Limb (tissue), 2 donors: ENCODE results near the gene B4GALNT4.
"Not testable (repeated sequence)": the region's sequence is repeated elsewhere in the genome, so short reads cannot be mapped to it uniquely, and the experiment has no call there.

Experiments
- DNase-seq, 2 donors: peaks; one replicate each; pipeline ENCODE4 v3.0.0-alpha.2; 2016; ENCODE audit errors: extremely low spot score in 2 of 2

The B4GALNT4 gene

GRCh38 chr11:392102-392777 lies 22.9 kb downstream of the B4GALNT4 start:
- DNase-seq = no peak

- DNase-seq = no peak
Observed at GRCh38 chr11:393219-394033, 24.1 kb downstream of the B4GALNT4 start.

- no peak for DNase-seq
Observed at GRCh38 chr11:394034-394857, 24.9 kb downstream of the B4GALNT4 start, which contains the start of gene PKP3. PKP3 (plus strand) TSS chr11:394209; CDS start chr11:394293, 84 bp downstream.

- no peak for DNase-seq
Observed at GRCh38 chr11:394858-395655, 25.8 kb downstream of the B4GALNT4 start.

- no peak for DNase-seq
Observed at GRCh38 chr11:395866-396265, 26.6 kb downstream of the B4GALNT4 start.

- no peak for DNase-seq
Observed at GRCh38 chr11:396511-396947, 27.2 kb downstream of the B4GALNT4 start.

- DNase-seq = peak; percentile 61 to 67
Observed at GRCh38 chr11:396948-397548, 27.7 kb downstream of the B4GALNT4 start.

GRCh38 chr11:398826-399225 lies 29.5 kb downstream of the B4GALNT4 start:
- DNase-seq = no peak

- no peak for DNase-seq
Observed at GRCh38 chr11:399731-400211, 30.5 kb downstream of the B4GALNT4 start.

- DNase-seq = no peak
Observed at GRCh38 chr11:400241-400689, 31.0 kb downstream of the B4GALNT4 start.

- DNase-seq = not testable (repeated sequence)
Observed at GRCh38 chr11:401196-401595, 31.9 kb downstream of the B4GALNT4 start.

GRCh38 chr11:403021-403760 lies 33.9 kb downstream of the B4GALNT4 start:
- DNase-seq = no peak

- no peak for DNase-seq
Observed at GRCh38 chr11:403761-404431, 34.6 kb downstream of the B4GALNT4 start.

- DNase-seq = no peak
Observed at GRCh38 chr11:404551-405264, 35.4 kb downstream of the B4GALNT4 start.

- DNase-seq = no peak
Observed at GRCh38 chr11:405323-405953, 36.1 kb downstream of the B4GALNT4 start.

- DNase-seq = no peak
Observed at GRCh38 chr11:405954-406795, 36.9 kb downstream of the B4GALNT4 start.
